ELF-1 (cell line): Measurements from ENCODE around the gene HSD17B7.
A peak's percentile ranks its signal among the peaks of the same experiment; 100 is the strongest.
"Not testable (repeated sequence)": the region's sequence is repeated elsewhere in the genome, so short reads cannot be mapped to it uniquely, and the experiment has no call there.

ENCODE experiments used
- DNase-seq: peaks from one replicate; pipeline ENCODE4 v3.0.0-alpha.2; 2016; ENCODE audit warnings: low read depth, low spot score

Gene HSD17B7

GRCh38 chr1:162790303-162790984, at the start of gene HSD17B7:
Gene HSD17B7, plus strand, starts transcription at chr1:162790702. Its CDS starts 99 bp downstream, at chr1:162790801.
- DNase-seq: peak; percentile 95

- no peak for DNase-seq
Measured at GRCh38 chr1:162740755-162741154, 49.7 kb upstream of the HSD17B7 start.

- DNase-seq: no peak
Measured at GRCh38 chr1:162741574-162741973, 48.9 kb upstream of the HSD17B7 start.

- not testable (repeated sequence) for DNase-seq
Measured at GRCh38 chr1:162746264-162746942, 44.1 kb upstream of the HSD17B7 start.

- DNase-seq: no peak
Measured at GRCh38 chr1:162753001-162753658, 37.4 kb upstream of the HSD17B7 start.

- DNase-seq: no peak
Measured at GRCh38 chr1:162753998-162754585, 36.4 kb upstream of the HSD17B7 start.

GRCh38 chr1:162755306-162755705, 35.2 kb upstream of the HSD17B7 start:
- DNase-seq: no peak

- DNase-seq: no peak
Measured at GRCh38 chr1:162756523-162756922, 34.0 kb upstream of the HSD17B7 start.

- DNase-seq: no peak
Measured at GRCh38 chr1:162757476-162757875, 33.0 kb upstream of the HSD17B7 start.

- no peak for DNase-seq
Measured at GRCh38 chr1:162765788-162766187, 24.7 kb upstream of the HSD17B7 start.

GRCh38 chr1:162772571-162773154, 17.8 kb upstream of the HSD17B7 start:
- DNase-seq: no peak

GRCh38 chr1:162774007-162774406, 16.5 kb upstream of the HSD17B7 start:
- no peak for DNase-seq

- DNase-seq: peak; percentile 10
Measured at GRCh38 chr1:162779043-162779442, 11.5 kb upstream of the HSD17B7 start.

- no peak for DNase-seq
Measured at GRCh38 chr1:162782671-162783070, 7.8 kb upstream of the HSD17B7 start.

- not testable (repeated sequence) for DNase-seq
Measured at GRCh38 chr1:162784926-162785325, 5.6 kb upstream of the HSD17B7 start.

- not testable (repeated sequence) for DNase-seq
Measured at GRCh38 chr1:162788783-162789182, 1.7 kb upstream of the HSD17B7 start.

- DNase-seq: peak; percentile 16
Measured at GRCh38 chr1:162790985-162791357, 469 bp downstream of the HSD17B7 start.

GRCh38 chr1:162794284-162794683, 3.8 kb downstream of the HSD17B7 start:
- not testable (repeated sequence) for DNase-seq

GRCh38 chr1:162796617-162797279, 6.2 kb downstream of the HSD17B7 start:
- not testable (repeated sequence) for DNase-seq

GRCh38 chr1:162799995-162800830, 9.7 kb downstream of the HSD17B7 start:
- DNase-seq: peak; percentile 34
